ENCODE results near the gene RNMT. TPM values are rescaled to one million over a fixed set of nuclear protein-coding genes. Genes with fewer than 3 reads are reported as not detected.
A peak's percentile ranks its signal among the peaks of the same experiment; 100 is the strongest.
"Not testable (repeated sequence)": the region's sequence is repeated elsewhere in the genome, so short reads cannot be mapped to it uniquely, and the experiment has no call there.

RNMT gene
- 10 to 100 TPM; 37.8 to 48.5 TPM for total RNA-seq

GRCh38 chr18:13726232-13726971 lies at the start of gene RNMT, which contains the start of gene FAM210A:
TSS of gene RNMT (plus strand) at chr18:13726673. CDS start at chr18:13731518, 4,845 bp downstream.
TSS of gene FAM210A (minus strand) at chr18:13726558. CDS start at chr18:13682077, 44,481 bp downstream.
- Mint-ChIP-seq H3K36me3 (ENCODE audit: insufficient read depth in 2 of 2) (peaks cover 5 to 9% of the 10 kb centered on the region in 2 donors), H3K4me3 (peak within 1 kb of the TSS; percentile 85 to 95), H3K27me3 (ENCODE audit: low read depth) (no peaks in the 10 kb centered on the region), H3K9me3 (no peaks in the 10 kb centered on the region), H3K4me1 (ENCODE audit: low read depth) (peaks cover 69% of the 10 kb centered on the region), H3K27ac (peak within 1 kb of the TSS; percentile 96)
- peak; percentile 98 for ATAC-seq (replicated peaks in 1 of 2)
- DNase-seq: peak; percentile 94 to 96

GRCh38 chr18:13677350-13677749 lies 49.1 kb upstream of the RNMT start:
- H3K4me3 Mint-ChIP-seq; H3K36me3 Mint-ChIP-seq (ENCODE audit: insufficient read depth in 2 of 2): not testable (repeated sequence)
- peaks cover 14% of the 10 kb centered on the region for H3K4me1 Mint-ChIP-seq (ENCODE audit: low read depth)

GRCh38 chr18:13680612-13681011 lies 45.9 kb upstream of the RNMT start:
- Mint-ChIP-seq H3K4me3 (no peak overlapping the region), H3K36me3 (ENCODE audit: insufficient read depth in 2 of 2) (peaks cover 0 to 3% of the 10 kb centered on the region in 2 donors), H3K27ac (no peak overlapping the region), H3K9me3 (no peaks in the 10 kb centered on the region), H3K4me1 (ENCODE audit: low read depth) (peaks cover 14% of the 10 kb centered on the region), H3K27me3 (ENCODE audit: low read depth) (no peaks in the 10 kb centered on the region)
- DNase-seq (no peak), ATAC-seq (replicated peaks in 1 of 2) (no peak)

More at GRCh38 chr18:13677350-13677749, 49.1 kb upstream of the RNMT start:
- ATAC-seq (replicated peaks in 1 of 2); H3K27me3 Mint-ChIP-seq (ENCODE audit: low read depth); H3K27ac Mint-ChIP-seq; DNase-seq; H3K9me3 Mint-ChIP-seq: not testable (repeated sequence)

GRCh38 chr18:13681701-13682100 lies 44.8 kb upstream of the RNMT start:
- ATAC-seq (replicated peaks in 1 of 2): no peak
- H3K4me3 Mint-ChIP-seq: no peak overlapping the region
- no peak for DNase-seq
- no peaks in the 10 kb centered on the region for H3K9me3 Mint-ChIP-seq
- peaks cover 14% of the 10 kb centered on the region for H3K4me1 Mint-ChIP-seq (ENCODE audit: low read depth)
- no peak overlapping the region for H3K27ac Mint-ChIP-seq
- no peaks in the 10 kb centered on the region for H3K27me3 Mint-ChIP-seq (ENCODE audit: low read depth)
- H3K36me3 Mint-ChIP-seq (ENCODE audit: insufficient read depth in 2 of 2): peaks cover 0 to 3% of the 10 kb centered on the region in 2 donors

GRCh38 chr18:13684546-13684945 lies 41.9 kb upstream of the RNMT start:
- ATAC-seq (replicated peaks in 1 of 2): no peak
- no peak overlapping the region for H3K27ac Mint-ChIP-seq
- no peak for DNase-seq
- H3K4me3 Mint-ChIP-seq: no peak overlapping the region
- H3K36me3 Mint-ChIP-seq (ENCODE audit: insufficient read depth in 2 of 2): peaks cover 2 to 3% of the 10 kb centered on the region in 2 donors
- no peaks in the 10 kb centered on the region for H3K9me3 Mint-ChIP-seq
- H3K27me3 Mint-ChIP-seq (ENCODE audit: low read depth): no peaks in the 10 kb centered on the region
- peaks cover 5% of the 10 kb centered on the region for H3K4me1 Mint-ChIP-seq (ENCODE audit: low read depth)

- no peak overlapping the region for H3K4me3 Mint-ChIP-seq
- H3K27me3 Mint-ChIP-seq (ENCODE audit: low read depth): no peaks in the 10 kb centered on the region
- H3K36me3 Mint-ChIP-seq (ENCODE audit: insufficient read depth in 2 of 2): peaks cover 7 to 15% of the 10 kb centered on the region in 2 donors
- H3K9me3 Mint-ChIP-seq: peaks cover 0 to 5% of the 10 kb centered on the region in 2 donors
- ATAC-seq (replicated peaks in 1 of 2): no peak
- H3K27ac Mint-ChIP-seq: no peak overlapping the region
- DNase-seq: no peak
- H3K4me1 Mint-ChIP-seq (ENCODE audit: low read depth): peaks cover 15% of the 10 kb centered on the region
Measured at GRCh38 chr18:13688191-13689136, 38.0 kb upstream of the RNMT start.

- H3K4me1 Mint-ChIP-seq (ENCODE audit: low read depth): peaks cover 15% of the 10 kb centered on the region
- peaks cover 7 to 22% of the 10 kb centered on the region in 2 donors for H3K36me3 Mint-ChIP-seq (ENCODE audit: insufficient read depth in 2 of 2)
- not testable (repeated sequence) for DNase-seq
Measured at GRCh38 chr18:13690060-13690459, 36.4 kb upstream of the RNMT start.

GRCh38 chr18:13695337-13695736 lies 31.1 kb upstream of the RNMT start:
- Mint-ChIP-seq H3K36me3 (ENCODE audit: insufficient read depth in 2 of 2) (peaks cover 10 to 29% of the 10 kb centered on the region in 2 donors), H3K4me1 (ENCODE audit: low read depth) (peaks cover 10% of the 10 kb centered on the region), H3K9me3 (peaks cover 5 to 10% of the 10 kb centered on the region in 2 donors)
- DNase-seq; H3K27me3 Mint-ChIP-seq (ENCODE audit: low read depth); ATAC-seq (replicated peaks in 1 of 2); H3K27ac Mint-ChIP-seq; H3K4me3 Mint-ChIP-seq: not testable (repeated sequence)

More at GRCh38 chr18:13690060-13690459, 36.4 kb upstream of the RNMT start:
- not testable (repeated sequence) for H3K9me3 Mint-ChIP-seq; H3K27ac Mint-ChIP-seq; ATAC-seq (replicated peaks in 1 of 2); H3K27me3 Mint-ChIP-seq (ENCODE audit: low read depth); H3K4me3 Mint-ChIP-seq

- Mint-ChIP-seq H3K27me3 (ENCODE audit: low read depth) (no peaks in the 10 kb centered on the region), H3K9me3 (peaks cover 9 to 12% of the 10 kb centered on the region in 2 donors), H3K36me3 (ENCODE audit: insufficient read depth in 2 of 2) (peaks cover 7 to 37% of the 10 kb centered on the region in 2 donors), H3K27ac (no peak overlapping the region), H3K4me3 (no peak overlapping the region), H3K4me1 (ENCODE audit: low read depth) (peaks cover 4% of the 10 kb centered on the region)
- ATAC-seq (replicated peaks in 1 of 2) (no peak), DNase-seq (no peak)
Measured at GRCh38 chr18:13696961-13697360, 29.5 kb upstream of the RNMT start.

GRCh38 chr18:13700153-13700552 lies 26.3 kb upstream of the RNMT start:
- Mint-ChIP-seq H3K4me1 (ENCODE audit: low read depth) (no peaks in the 10 kb centered on the region), H3K36me3 (ENCODE audit: insufficient read depth in 2 of 2) (peaks cover 8 to 33% of the 10 kb centered on the region in 2 donors), H3K27me3 (ENCODE audit: low read depth) (no peaks in the 10 kb centered on the region), H3K27ac (peak overlapping the region; percentile 21), H3K4me3 (no peak overlapping the region), H3K9me3 (peaks cover 3 to 12% of the 10 kb centered on the region in 2 donors)
- ATAC-seq (replicated peaks in 1 of 2): no peak
- no peak for DNase-seq

- Mint-ChIP-seq H3K9me3 (peaks cover 3 to 10% of the 10 kb centered on the region in 2 donors), H3K4me3 (no peak overlapping the region), H3K36me3 (ENCODE audit: insufficient read depth in 2 of 2) (peaks cover 11 to 33% of the 10 kb centered on the region in 2 donors), H3K4me1 (ENCODE audit: low read depth) (no peaks in the 10 kb centered on the region), H3K27ac (no peak overlapping the region), H3K27me3 (ENCODE audit: low read depth) (no peaks in the 10 kb centered on the region)
- no peak for ATAC-seq (replicated peaks in 1 of 2)
- DNase-seq: no peak
Measured at GRCh38 chr18:13703899-13704298, 22.6 kb upstream of the RNMT start.

- H3K4me3 Mint-ChIP-seq: no peak overlapping the region
- H3K36me3 Mint-ChIP-seq (ENCODE audit: insufficient read depth in 2 of 2): peaks cover 11 to 13% of the 10 kb centered on the region in 2 donors
- H3K4me1 Mint-ChIP-seq (ENCODE audit: low read depth): peaks cover 19% of the 10 kb centered on the region
- peaks cover 0 to 2% of the 10 kb centered on the region in 2 donors for H3K9me3 Mint-ChIP-seq
- ATAC-seq (replicated peaks in 1 of 2) (no peak), DNase-seq (no peak)
- no peak overlapping the region for H3K27ac Mint-ChIP-seq
- H3K27me3 Mint-ChIP-seq (ENCODE audit: low read depth): no peaks in the 10 kb centered on the region
Measured at GRCh38 chr18:13710414-13710831, 16.1 kb upstream of the RNMT start.
